Measurements from ENCODE around the gene TRNAU1AP. TPM values are rescaled to one million over a fixed set of nuclear protein-coding genes. Genes with fewer than 3 reads are reported as not detected.
A peak's percentile ranks its signal among the peaks of the same experiment; 100 is the strongest.
"Not testable (repeated sequence)": the region's sequence is repeated elsewhere in the genome, so short reads cannot be mapped to it uniquely, and the experiment has no call there.

The TRNAU1AP gene
- 22.0 and 23.9 TPM in 2 replicates for total RNA-seq (2014; rRNA removed; shearing (Covaris generic))

- DNase-seq (ENCODE audit: low spot score): peak; percentile 98
These were observed at the start of gene TRNAU1AP for GRCh38 chr1:28552758-28553663. Gene TRNAU1AP, plus strand, starts transcription at chr1:28553085. Its CDS starts 26 bp downstream, at chr1:28553111.

DNA sequence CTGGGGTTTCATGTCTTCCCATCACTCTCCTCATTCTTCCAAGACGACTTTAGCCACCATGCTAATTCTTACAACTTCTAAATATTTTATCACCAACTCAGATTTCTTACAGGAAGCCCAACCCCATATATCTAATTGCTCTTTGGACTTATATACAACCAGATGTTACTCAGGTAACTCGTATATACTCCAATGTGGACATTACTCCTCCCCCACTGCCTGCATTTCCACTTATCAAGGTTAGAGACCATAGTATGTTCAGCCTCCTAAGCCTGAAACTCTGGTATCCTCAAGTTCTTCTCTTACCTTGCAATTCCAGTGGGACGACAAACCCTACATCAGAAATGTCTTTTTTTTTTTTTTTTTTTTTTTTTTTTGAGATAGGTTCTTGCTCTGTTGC is 49.8 kb upstream of the TRNAU1AP start:
- no peak for DNase-seq (ENCODE audit: low spot score)

DNA sequence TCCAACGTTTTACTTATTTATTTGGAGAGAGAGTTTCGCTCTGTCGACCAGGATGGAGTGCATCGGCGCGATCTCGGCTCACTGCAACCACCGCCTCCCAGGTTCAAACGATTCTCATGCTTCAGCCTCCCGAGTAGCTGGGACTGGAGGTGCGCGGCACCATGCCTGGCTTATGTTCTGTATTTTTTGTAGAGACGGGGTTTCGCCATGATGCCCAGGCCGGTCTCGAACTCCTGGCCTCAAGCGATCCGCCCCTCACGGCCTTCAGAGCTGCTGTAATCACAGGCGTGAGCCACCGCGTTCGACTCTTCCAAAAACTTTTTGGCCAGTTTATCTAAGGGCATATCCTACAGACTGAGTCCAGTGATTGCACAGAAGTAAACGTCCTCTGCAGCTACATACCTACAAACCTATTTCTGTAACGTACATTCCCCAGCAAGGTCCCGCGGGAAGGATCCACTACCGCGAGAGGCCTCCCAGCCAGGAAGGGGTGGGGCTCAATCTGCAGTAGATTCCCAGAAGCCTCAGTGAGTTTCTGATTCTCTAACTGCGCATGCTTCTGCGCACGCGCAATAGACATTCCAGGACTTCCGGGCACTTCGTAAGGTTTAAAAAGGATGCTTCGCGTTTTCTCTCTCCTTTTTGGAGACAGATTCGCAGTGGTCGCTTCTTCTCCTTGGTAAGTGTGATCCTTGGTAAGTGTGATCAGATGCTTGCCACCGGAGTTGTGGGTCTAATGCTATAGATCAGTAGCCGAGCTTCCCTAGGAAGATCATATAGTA is 47.3 kb upstream of the TRNAU1AP start, which contains the start of gene RCC1:
TSS of gene RCC1 (plus strand) at position 638 of the 782 bp plus-strand sequence. CDS start 23,824 bp downstream, outside the sequence.
- peak; percentile 100 for DNase-seq (ENCODE audit: low spot score)

DNA sequence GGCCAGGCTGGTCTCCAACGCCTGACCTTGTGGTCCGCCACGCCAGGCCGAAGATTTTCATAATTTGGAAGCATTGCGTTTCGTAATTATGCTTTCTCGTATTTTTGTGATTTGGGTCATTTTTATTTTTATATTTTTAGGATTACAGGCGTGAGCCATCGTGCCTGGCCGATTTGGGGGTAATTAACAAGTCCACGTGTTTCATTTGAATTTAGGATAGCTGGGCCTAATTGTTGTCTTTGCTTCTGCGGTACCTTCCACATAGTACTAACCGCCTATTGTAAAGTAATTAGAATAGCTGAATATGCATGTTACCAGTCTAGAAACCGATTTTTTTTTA is 46.0 kb upstream of the TRNAU1AP start:
- DNase-seq (ENCODE audit: low spot score): no peak

DNA sequence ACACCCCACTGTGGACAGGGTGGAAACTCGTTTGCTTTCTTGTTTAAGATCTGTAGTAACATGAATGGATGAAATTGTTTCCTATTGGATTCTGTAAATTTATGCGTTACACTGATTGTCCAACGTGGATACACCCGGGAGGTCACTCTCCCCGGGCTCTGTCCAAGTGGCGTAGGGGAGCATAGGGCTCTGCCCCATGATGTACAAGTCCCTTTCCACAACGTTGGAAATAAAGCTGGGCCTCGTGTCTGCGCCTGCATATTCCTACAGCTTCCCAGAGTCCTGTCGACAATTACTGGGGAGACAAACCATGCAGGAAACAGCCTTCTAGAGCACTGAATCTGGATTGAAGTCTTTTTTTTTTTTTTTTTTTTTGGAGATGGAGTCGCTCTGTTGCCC is 45.6 kb upstream of the TRNAU1AP start:
- DNase-seq (ENCODE audit: low spot score): no peak

- DNase-seq (ENCODE audit: low spot score): no peak
These were observed 45.0 kb upstream of the TRNAU1AP start for GRCh38 chr1:28507646-28508434.

DNA sequence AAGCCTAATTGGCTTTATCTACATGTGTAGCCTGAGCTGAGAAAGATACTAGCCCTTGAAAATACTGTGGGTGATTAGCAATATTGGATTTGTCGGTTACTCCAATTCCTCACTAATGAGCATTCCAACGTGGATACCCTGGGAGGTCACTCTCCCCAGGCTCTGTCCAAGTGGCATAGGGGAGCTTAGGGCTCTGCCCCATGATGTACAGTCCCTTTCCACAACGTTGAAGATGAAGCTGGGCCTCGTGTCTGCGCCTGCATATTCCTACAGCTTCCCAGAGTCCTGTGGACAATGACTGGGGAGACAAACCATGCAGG is 44.5 kb upstream of the TRNAU1AP start:
- DNase-seq (ENCODE audit: low spot score): no peak

GRCh38 chr1:28509705-28510272 is 43.1 kb upstream of the TRNAU1AP start:
- DNase-seq (ENCODE audit: low spot score): peak; percentile 44

GRCh38 chr1:28510273-28510969 is 42.5 kb upstream of the TRNAU1AP start:
- peak; percentile 70 for DNase-seq (ENCODE audit: low spot score)

DNA sequence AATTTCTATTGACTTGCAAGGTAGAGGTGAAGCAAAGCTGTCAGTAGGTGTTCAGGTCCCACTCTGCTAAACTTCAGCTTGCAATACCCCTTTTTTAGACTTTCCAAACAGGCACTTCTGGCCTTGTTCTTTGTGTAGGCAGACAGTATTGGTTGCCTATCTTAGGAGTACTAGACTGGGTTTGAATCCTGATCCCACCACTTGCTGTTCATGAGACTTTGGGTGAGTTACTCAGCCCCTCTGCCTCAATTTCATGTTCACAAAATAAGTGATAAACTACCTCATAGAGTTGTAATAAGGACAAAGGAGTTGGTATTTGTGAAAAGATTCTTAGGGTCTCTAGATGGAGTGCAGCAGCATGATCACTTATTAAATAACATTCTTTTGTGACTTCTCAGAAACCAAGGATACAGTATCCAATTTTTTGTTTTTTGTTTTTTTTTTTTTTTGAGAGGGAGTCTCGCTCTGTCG is 41.9 kb upstream of the TRNAU1AP start:
- no peak for DNase-seq (ENCODE audit: low spot score)

DNA sequence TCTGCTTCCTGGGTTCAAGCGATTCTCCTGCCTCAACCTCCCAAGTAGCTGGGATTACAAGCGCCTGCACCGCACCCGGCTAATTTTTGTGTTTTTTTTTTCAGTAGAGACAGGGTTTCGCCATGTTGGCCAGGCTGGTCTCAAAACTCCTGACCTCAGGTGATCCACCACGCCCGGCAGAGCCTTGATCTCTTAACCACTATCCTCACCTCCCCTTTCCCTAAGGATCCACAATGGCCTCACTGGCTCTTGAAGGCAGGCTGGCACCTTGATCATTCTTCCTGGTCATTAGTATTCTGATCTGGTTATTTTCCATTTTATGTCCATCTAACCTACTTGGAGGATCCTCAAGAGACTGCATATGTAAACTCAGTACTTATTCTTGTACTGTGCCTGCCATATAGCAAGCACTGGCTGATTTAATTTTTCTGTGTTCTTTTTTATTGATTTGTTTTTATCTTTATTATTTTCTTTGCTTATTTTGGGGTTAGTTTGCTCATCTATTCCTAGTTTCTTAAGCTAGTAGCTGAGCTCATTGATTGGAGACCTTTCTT is 40.8 kb upstream of the TRNAU1AP start:
- DNase-seq (ENCODE audit: low spot score): no peak

GRCh38 chr1:28514445-28514933 is 38.4 kb upstream of the TRNAU1AP start:
- not testable (repeated sequence) for DNase-seq (ENCODE audit: low spot score)

- DNase-seq (ENCODE audit: low spot score): no peak
These were observed 36.3 kb upstream of the TRNAU1AP start for GRCh38 chr1:28516518-28516956.

DNA sequence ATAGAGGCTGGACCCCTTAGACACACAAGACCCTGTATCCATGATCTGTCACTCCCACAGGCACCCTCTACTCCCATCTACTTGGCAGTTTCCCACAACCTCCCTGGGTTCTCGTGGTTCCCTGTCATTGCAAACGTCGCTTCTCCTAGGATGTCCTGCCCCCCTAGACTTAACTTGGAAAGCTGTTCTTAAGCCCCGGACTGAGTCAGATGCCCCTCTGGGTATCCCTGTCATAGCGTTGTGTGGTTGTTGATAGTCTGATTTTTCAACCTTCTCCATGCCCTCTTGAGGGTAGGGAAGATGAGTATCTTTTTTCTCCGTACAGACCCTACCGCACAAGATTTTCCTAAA is 35.3 kb upstream of the TRNAU1AP start:
- no peak for DNase-seq (ENCODE audit: low spot score)

DNA sequence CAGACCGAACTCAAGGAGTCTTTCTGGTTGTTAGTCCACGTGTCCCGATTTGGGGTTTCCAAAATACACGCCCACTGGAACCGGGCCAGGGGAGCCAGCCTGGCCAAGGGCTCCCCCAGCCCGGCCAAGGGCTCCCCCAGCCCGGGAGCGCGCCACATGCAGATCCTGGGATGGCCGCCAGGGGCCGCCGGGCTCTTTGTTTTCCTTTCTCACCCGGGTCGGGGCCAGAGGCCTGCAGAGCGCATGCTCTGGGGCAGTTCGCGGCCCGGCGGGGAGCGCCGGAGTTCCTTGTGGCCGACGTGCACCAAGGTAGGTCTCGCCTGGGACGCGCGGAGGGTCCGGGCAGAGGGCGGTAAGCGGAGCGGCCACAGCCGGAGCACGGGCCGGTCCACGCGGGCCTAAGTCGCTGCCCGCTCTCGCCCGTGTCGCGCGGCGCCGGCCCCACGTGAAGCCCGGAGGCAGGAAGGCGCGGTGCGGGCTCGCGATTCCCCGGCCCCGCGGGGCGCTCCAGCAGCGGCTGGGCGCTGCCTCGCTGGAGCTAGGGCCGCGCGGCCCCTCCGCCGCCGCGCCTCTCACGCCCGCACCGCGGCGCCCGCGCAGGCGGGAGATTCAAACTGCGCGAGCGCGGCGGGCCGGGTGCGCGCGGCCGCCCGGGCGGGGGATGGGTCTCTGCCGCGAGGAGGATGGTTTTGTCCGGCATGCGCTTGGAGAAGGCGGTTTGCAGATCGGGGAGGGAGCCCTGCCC is 34.7 kb upstream of the TRNAU1AP start:
- DNase-seq (ENCODE audit: low spot score): peak; percentile 92

- peak; percentile 65 for DNase-seq (ENCODE audit: low spot score)
These were observed 34.0 kb upstream of the TRNAU1AP start for GRCh38 chr1:28518745-28519341.

DNA sequence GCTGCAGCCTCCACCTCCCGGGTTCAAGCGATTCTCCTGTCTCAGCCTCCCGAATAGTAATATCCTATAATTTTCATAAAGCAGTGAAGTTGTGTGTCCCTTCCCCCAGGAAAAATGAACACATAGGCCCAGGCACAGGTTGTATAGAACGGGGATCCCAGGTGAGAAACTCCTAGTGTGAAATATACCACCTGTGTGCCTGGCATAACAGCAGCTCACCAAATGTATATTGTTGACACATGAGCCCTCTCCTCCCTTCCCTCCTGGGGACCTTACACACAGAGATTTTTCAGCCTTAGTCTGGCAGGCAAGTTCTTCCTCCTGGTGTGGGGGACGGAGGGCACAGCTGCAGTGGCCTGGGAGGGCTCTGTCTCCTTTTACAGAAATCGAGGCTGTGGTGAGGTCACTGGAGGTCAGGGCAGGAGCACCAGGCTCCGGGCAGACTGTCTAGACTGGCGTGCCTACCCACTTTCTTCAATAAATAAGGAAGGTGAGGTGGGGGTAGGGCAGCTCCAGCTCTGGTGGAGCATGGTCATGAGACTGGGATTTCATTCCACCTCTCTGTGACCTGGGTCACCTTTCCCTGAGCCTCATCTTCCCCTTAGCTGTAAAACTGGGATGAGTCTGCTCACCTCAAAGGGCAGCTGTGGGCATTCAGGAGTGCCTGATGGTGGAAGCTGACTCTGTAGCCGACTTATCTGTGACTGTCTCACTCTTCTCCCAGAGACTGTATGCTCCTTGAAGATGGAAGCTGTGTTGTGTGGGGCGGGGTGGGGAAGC is 32.7 kb upstream of the TRNAU1AP start:
- no peak for DNase-seq (ENCODE audit: low spot score)

DNA sequence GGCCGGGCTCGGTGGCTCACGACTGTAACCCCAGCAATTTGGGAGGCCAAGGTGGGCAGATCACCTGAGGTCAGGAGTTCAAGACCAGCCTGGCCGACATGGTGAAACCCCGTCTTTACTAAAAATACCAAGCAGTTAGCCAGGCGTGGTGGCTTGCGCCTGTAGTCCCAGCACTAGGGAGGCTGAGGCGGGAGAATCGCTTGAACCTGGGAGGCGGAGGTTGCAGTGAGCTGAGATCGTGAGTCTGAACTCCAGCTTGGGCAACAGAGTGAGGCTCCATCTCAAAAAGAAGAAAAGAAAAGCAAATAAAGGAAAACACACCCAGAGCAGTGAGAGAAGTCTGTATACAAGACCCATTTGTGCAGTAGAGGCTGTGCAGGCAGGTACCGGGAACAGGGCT is 32.1 kb upstream of the TRNAU1AP start:
- not testable (repeated sequence) for DNase-seq (ENCODE audit: low spot score)

All from HT-29 (cell line).